Activated CD8-positive, alpha-beta T cell treated with anti-CD3 and anti-CD28 coated beads for 36 hours (primary cell): Measurements from ENCODE around the gene MCHR2. TPM values are rescaled to one million over a fixed set of nuclear protein-coding genes. Genes with fewer than 3 reads are reported as not detected.

Experiments
- ATAC-seq: fragments of 200-7000 bp; cut with Tn5 transposase; one replicate; pipeline ENCODE4 v1.10.0; 2021; ENCODE audit warnings: mild to moderate bottlenecking, moderate library complexity
- CTCF ChIA-PET: fragments of 350-600 bp; sonication (Branson Sonifier 250); formaldehyde crosslinking; loops from one replicate; lab custom pipeline; 2021; ENCODE audit warnings: antibody characterized with exemption; lab: Charles Lee
- POLR2A ChIA-PET: fragments of 350-600 bp; sonication (Branson Sonifier 250); formaldehyde crosslinking; loops from one replicate; lab custom pipeline; 2021; ENCODE audit warnings: antibody characterized with exemption; lab: Charles Lee
- DNase-seq: peaks from one replicate; pipeline ENCODE4 v3.0.0-alpha.2; 2020
- H3K27ac Mint-ChIP-seq: one replicate; pipeline ENCODE4 v1.8.0; 2021; ENCODE audit warnings: mild to moderate bottlenecking, mixed read lengths
- H3K27me3 Mint-ChIP-seq: one replicate; pipeline ENCODE4 v1.8.0; 2021; ENCODE audit warnings: mixed read lengths
- H3K36me3 Mint-ChIP-seq: one replicate; pipeline ENCODE4 v1.8.0; 2021; ENCODE audit warnings: low read depth, mixed read lengths
- H3K4me1 Mint-ChIP-seq: one replicate; pipeline ENCODE4 v1.8.0; 2021; ENCODE audit warnings: low read depth, mixed read lengths
- H3K4me3 Mint-ChIP-seq: one replicate; pipeline ENCODE4 v1.8.0; 2021; ENCODE audit warnings: mild to moderate bottlenecking, moderate library complexity, mixed read lengths
- H3K9me3 Mint-ChIP-seq: one replicate; pipeline ENCODE4 v1.8.0; 2021; ENCODE audit warnings: mixed read lengths
- CTCF ChIP-seq: fragments of 200-600 bp; IDR thresholded peaks from one replicate; pipeline ENCODE4 v1.8.0; 2022; ENCODE audit warnings: antibody characterized with exemption, mild to moderate bottlenecking
- intact Hi-C: fragments of 100-400 bp; cut with micrococcal nuclease; formaldehyde crosslinking; loops from one replicate; pipeline ENCODE4 v1.10.0; 2022
- total RNA-seq, 2 experiments: library from RNA; stranded (reverse); gene quantifications; one replicate each; pipeline ENCODE4 v1.2.3, GENCODE V29; 2021

MCHR2 gene
- total RNA-seq, 2 experiments from 2014 or later = not detected

GRCh38 chr6:99993146-99993532 lies 884 bp downstream of the MCHR2 start:
- H3K4me3 Mint-ChIP-seq = no peak overlapping the region
- DNase-seq (no peak), ATAC-seq (no peak)
- H3K9me3 Mint-ChIP-seq = no peaks in the 10 kb centered on the region
- no peak for TF ChIP-seq CTCF
- H3K27me3 Mint-ChIP-seq = peaks cover 33% of the 10 kb centered on the region
- no peaks in the 10 kb centered on the region for H3K4me1 Mint-ChIP-seq
- H3K36me3 Mint-ChIP-seq = no peaks in the 10 kb centered on the region
- intact Hi-C loops = no loop called here
- no peak overlapping the region for H3K27ac Mint-ChIP-seq
- POLR2A ChIA-PET = no interaction called here
- CTCF ChIA-PET = interaction anchor here (1.5 kb wide), 1 partner anchor 9 kb away, joined by 6 read pairs; no protein-coding TSS in a partner anchor

- ATAC-seq = no peak
- CTCF ChIA-PET = no interaction called here
- Mint-ChIP-seq H3K4me1 (no peaks in the 10 kb centered on the region), H3K4me3 (no peak overlapping the region), H3K36me3 (no peaks in the 10 kb centered on the region), H3K27ac (no peak overlapping the region), H3K27me3 (peaks cover 34% of the 10 kb centered on the region), H3K9me3 (no peaks in the 10 kb centered on the region)
- intact Hi-C loops = no loop called here
- DNase-seq = no peak
- POLR2A ChIA-PET = no interaction called here
- TF ChIP-seq CTCF = no peak
Measured at GRCh38 chr6:99991955-99992354, 2.1 kb downstream of the MCHR2 start.

- DNase-seq (no peak), ATAC-seq (no peak)
- CTCF ChIA-PET = no interaction called here
- Mint-ChIP-seq H3K27ac (no peak overlapping the region), H3K36me3 (no peaks in the 10 kb centered on the region), H3K27me3 (no peaks in the 10 kb centered on the region), H3K4me3 (no peak overlapping the region), H3K9me3 (no peaks in the 10 kb centered on the region), H3K4me1 (no peaks in the 10 kb centered on the region)
- POLR2A ChIA-PET = no interaction called here
- TF ChIP-seq CTCF = no peak
- intact Hi-C loops = no loop called here
Measured at GRCh38 chr6:99980741-99981140, 13.3 kb downstream of the MCHR2 start.

- CTCF ChIA-PET = no interaction called here
- no peaks in the 10 kb centered on the region for H3K4me1 Mint-ChIP-seq
- POLR2A ChIA-PET = no interaction called here
- H3K4me3 Mint-ChIP-seq = no peak overlapping the region
- no peaks in the 10 kb centered on the region for H3K27me3 Mint-ChIP-seq
- no peaks in the 10 kb centered on the region for H3K36me3 Mint-ChIP-seq
- DNase-seq (no peak), ATAC-seq (no peak)
- H3K9me3 Mint-ChIP-seq = no peaks in the 10 kb centered on the region
- TF ChIP-seq CTCF = no peak
- intact Hi-C loops = no loop called here
- H3K27ac Mint-ChIP-seq = no peak overlapping the region
Measured at GRCh38 chr6:99979953-99980352, 14.1 kb downstream of the MCHR2 start.

GRCh38 chr6:99967052-99967451 lies 27.0 kb downstream of the MCHR2 start:
- no peak for ATAC-seq
- no peak overlapping the region for H3K4me3 Mint-ChIP-seq
- POLR2A ChIA-PET = no interaction called here

More at GRCh38 chr6:99967052-99967451, 27.0 kb downstream of the MCHR2 start:
- Mint-ChIP-seq H3K36me3 (no peaks in the 10 kb centered on the region), H3K4me1 (no peaks in the 10 kb centered on the region), H3K27ac (no peak overlapping the region), H3K27me3 (no peaks in the 10 kb centered on the region), H3K9me3 (no peaks in the 10 kb centered on the region)
- intact Hi-C loops = no loop called here
- TF ChIP-seq CTCF = no peak
- no peak for DNase-seq
- CTCF ChIA-PET = no interaction called here
